GM18870 (cell line): ENCODE results near the gene ID2.

ENCODE experiments used
- ATAC-seq: cut with Tn5 transposase; IDR thresholded peaks from one replicate; pipeline ENCODE4 v1.9.1; 2021; ENCODE audit warnings: moderate library complexity; ENCODE audit not compliant: unreplicated experiment

ID2 gene

GRCh38 chr2:8667896-8668512 is 13.9 kb upstream of the ID2 start:
- ATAC-seq: no peak

DNA sequence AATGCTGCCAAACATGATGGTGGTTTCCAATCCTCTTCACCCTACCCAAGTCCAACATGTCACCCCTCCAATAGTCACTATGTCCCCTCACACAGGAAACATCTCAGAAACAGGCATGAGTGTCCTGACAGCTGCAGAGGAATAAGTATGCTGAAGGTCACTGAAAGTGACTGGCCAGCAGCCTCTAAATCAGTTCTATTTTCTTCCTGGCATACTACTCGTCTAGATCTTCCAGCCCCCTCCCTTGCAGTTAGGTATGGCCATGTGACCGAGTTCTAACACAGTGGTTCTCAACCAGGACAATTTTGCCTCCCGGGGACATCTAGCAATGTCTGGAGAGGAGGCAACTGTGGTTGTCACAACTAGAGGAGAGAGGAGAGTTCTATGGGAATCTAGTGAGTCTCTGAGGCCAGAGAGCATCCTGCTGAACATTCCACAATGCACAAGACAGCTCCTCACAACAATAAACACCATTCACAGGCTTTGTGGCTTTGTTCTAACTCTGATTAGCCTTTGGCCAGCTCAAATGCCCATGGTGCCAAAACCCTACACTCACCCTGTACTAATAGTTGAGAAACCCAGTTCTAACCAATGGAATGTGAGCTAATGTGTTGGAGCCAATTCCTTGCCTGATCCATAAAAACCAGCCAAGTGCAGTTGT is 12.6 kb upstream of the ID2 start:
- no peak for ATAC-seq

DNA sequence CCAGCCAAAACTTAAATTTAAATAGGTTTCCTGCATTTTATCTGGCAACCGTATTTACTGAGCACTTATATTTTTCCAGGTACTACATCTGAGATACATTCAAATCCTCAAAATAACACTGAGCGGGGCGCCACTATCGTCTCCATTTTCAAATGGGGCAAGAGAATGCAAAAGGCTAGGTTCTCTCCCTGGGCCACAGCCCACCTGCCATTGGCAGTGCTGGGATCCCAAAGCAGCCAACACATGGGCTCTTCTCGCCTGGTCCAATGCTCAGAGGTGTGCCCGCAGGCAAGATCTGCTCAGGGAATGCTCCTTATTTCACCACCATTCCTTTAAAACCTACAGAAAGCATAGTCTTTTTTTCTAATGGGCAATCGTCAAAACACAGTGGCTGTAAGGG is 11.3 kb upstream of the ID2 start:
- ATAC-seq: no peak

- ATAC-seq: no peak
Measured at GRCh38 chr2:8671176-8671575, 10.7 kb upstream of the ID2 start.

- no peak for ATAC-seq
Measured at GRCh38 chr2:8671802-8672201, 10.1 kb upstream of the ID2 start.

DNA sequence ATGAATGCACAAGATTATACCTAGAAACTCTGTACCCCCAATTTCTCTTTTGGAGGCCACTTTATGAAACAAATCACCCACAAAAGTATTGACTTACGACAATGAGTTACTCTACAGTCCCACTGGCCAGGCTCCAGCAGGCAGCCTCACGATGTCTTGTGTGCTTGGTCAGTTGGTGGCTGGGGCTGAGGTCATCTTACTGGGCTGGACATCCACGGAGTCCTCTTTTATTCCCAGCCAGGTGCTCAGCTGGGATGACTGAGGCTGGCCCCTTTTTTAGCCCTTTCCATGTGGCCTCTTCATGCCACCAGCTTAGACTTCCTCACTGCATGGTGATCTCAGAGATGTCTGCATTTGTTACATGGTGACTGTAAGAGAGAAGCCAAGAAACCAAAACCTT is 8.9 kb upstream of the ID2 start:
- ATAC-seq: no peak

- no peak for ATAC-seq
Measured at GRCh38 chr2:8673381-8673780, 8.5 kb upstream of the ID2 start.

DNA sequence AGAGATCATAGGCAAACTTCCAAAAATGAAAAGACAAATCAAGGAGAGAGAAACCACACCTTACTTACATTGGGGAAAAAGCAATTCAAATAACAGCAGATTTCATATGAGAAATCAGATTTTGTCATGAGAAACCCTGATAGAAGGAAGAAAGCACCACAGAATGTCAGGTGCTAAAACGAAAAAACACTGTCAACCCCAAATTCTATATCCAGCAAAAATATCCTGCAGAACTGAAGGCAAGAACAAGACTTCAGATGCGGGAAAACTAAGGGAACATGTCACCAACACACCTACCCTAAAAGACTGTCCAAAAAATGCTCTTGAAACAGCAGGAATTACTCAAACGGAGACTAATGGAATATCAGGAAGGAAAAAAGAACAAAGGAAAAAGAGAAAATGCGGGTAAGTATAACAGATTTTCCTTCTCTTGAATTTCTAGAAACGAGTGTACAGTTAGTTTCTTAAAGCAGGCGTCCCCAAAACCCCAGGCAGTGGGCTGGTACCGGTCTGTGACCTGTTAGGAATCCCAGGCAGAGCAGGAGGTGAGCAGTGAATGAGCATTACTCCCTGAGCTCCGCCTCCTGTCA is 7.3 kb upstream of the ID2 start:
- ATAC-seq: no peak

DNA sequence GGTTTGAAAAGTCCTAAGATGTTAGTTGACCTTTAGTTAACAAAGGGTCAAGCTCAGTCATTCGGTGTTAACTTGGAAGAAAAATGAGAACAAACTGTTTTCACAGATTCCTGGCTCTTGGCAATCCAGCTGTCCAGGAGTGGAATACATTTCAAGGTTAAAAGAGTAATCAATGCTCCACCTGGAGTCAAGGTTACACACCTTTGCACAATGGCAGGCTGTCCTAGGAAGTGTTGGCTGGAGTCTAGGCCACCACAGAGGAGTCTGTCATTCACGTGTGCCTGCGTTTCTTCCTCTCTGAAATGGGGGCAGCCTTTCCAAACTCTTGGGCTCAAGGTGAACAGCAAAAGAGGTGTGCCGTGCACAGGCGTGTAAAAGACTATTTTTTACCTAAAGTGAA is 6.3 kb upstream of the ID2 start:
- ATAC-seq: no peak

- ATAC-seq: no peak
Measured at GRCh38 chr2:8676191-8676920, 5.5 kb upstream of the ID2 start.

- no peak for ATAC-seq
Measured at GRCh38 chr2:8676921-8677645, 4.8 kb upstream of the ID2 start.

GRCh38 chr2:8677646-8678592 is 3.9 kb upstream of the ID2 start:
- no peak for ATAC-seq

GRCh38 chr2:8678731-8679566 is 2.9 kb upstream of the ID2 start:
- ATAC-seq: peak; percentile 29

- ATAC-seq: no peak
Measured at GRCh38 chr2:8679567-8679826, 2.4 kb upstream of the ID2 start.

DNA sequence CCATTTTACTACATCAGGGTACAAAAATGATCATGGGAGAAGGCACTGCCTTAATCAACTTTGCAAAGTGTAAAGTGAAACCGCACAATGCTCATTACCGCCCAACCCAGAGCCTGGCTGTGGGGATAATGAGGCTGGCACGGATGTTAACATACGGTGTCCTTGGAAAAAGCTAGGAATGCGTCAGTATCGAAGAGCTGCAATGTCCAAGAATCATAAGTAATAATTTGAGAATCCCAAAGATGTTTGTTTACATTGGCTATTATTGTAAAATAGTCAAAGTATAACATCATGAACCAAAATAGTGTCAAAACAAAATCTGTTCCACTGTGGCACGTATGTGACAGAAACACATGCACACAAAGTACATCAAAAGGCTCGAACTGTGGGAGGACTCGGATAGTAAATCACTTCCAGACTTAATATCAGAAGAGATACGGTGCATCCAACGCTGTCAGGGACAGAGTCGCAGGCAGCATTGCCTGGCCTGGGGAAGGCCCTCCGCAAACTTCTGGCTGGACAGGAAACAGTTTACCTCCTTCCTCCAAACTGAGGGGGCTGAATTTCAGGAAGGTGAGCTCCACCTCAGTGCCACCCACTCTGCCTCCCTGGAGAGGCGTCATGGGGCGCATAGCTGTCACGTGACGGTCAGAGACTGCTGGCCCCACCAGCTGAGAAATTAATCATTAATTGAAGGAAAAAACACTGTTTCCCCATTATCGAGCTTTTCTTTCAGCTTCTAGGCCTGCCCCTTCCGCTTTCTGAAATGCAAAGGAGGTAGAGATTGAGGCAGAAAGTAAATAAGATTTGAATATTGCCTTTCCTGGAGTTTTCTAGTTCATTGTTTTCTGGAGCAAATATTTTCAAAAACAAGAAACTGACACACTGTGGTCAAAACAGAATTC is 1.8 kb upstream of the ID2 start:
- no peak for ATAC-seq

DNA sequence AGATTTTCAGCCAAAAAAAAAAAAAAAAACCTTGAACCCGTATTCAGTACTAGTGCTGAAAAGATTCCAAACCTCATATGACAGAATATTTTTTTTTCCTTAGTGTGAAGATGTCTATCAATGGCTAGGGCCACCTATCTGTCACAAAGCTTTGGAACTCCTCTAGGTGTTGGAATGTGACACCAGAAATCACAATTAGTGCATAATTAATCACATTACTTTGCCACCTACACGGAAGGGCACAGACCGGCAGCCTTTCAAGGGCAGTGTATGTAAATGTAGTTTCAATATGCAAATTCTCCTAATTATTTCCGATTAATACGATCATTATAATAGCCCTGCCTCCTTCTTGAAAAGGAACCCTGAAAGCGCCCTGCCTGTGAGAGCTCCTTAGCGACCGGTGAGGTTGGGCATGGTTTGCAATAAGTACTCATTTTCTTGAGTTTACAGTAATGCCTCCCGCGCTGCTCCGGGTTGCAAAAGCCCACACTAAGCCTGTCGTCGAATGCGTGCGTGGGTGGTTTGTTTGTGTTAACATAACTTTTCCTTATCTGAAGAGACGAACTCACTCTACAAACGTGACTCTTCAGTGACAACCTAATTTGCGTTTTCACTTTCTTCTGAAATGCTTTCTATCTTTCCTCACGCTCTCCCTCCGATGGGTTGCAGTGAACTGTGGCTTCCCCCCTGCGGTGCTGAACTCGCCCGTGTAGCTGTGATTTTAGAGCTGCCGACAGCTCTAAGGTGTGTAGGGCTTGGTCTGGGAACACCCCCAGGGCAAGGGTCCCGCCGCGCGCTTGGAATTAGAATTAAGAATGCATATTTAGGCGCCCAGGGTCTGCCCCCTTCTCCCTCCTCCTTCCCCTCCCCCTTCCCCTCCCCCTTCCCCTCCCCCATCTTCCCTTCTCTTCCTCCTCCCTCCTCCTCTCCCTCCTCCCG is 765 bp upstream of the ID2 start:
- no peak for ATAC-seq
